HG03103 (cell line): ENCODE data around the gene FAM131C.

ENCODE experiments used
- ATAC-seq: cut with Tn5 transposase; IDR thresholded peaks from one replicate; pipeline ENCODE4 v1.9.1; 2021; ENCODE audit warnings: low read depth; ENCODE audit not compliant: unreplicated experiment

FAM131C gene

DNA sequence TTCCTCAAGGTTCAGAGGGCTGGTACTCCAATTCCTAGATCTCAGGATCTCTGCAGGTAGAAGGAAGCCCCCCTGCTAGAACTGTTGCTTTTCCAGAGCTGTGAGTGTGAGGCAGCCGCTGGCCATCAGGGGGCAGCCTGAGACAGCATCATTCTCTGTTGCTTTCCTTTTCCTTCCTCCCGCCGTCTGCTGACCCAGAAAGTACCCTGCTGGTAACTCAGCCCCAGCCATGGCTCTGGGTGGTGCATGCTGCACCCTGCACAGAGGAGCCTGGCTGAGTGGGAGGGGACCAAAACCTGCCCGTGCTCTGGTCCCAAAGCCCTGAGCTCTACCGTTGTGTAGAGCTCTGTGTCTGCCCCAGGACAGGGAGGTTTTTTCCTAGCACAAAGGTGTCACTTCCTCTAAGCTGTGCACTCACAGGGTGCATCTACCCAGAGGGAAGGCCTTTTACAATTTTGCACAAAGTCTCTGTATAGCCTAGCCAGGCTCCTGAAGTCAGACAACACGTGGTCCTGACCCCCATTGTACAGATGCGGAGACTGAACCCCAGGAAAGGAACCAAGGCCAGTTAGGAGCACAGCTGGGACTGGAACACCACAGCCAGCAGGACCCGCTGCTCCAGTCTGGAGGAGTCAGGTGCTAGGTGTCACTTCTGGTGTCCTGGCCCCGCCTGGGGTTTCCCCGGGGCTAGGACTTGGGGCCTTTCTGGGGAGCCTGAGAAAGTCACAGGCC lies 5.6 kb upstream of the FAM131C start:
- no peak for ATAC-seq

DNA sequence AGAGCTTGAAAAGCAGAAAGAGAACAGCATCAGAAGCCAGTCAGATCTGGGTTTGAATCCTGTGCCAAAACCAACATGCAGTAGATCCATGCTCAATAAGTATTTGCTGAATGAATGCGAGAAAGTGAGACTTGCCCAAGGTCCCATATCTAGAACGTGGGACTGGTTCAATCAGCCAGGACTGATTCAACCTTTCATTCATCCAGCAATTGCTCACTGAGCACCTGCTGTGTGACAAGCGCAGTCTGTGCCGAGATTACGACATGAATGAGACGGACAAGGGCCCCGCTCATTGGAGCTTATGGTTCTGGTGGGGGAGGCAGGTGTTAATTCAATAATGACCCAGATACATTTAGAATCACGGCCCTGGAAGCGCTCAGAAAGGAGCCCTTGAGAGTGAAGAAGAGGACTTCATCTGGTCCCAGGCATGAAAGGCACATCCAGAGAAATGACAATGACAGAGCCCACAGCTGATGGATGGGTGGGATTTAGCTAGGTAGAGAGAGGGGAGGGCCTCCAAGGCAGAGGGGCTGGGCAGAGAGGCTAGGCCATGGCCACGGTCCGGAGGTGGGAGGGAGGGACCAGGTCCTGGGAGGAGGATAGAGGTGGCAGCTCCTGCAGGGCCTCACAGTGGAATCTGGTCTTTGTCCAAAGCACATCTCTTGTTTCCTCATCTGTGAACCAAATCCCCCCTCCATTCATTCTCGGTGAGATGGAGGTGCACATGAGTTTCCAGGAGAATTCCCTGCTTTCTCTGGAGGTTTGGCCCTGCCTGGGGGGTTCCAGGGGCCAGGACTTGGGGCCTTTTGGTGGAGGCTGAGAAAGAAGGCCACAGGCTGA lies 4.2 kb upstream of the FAM131C start:
- no peak for ATAC-seq

- ATAC-seq = no peak
Observed at GRCh38 chr1:16076865-16077238, 3.4 kb upstream of the FAM131C start.

GRCh38 chr1:16076031-16076864 lies 2.8 kb upstream of the FAM131C start:
- ATAC-seq = no peak

DNA sequence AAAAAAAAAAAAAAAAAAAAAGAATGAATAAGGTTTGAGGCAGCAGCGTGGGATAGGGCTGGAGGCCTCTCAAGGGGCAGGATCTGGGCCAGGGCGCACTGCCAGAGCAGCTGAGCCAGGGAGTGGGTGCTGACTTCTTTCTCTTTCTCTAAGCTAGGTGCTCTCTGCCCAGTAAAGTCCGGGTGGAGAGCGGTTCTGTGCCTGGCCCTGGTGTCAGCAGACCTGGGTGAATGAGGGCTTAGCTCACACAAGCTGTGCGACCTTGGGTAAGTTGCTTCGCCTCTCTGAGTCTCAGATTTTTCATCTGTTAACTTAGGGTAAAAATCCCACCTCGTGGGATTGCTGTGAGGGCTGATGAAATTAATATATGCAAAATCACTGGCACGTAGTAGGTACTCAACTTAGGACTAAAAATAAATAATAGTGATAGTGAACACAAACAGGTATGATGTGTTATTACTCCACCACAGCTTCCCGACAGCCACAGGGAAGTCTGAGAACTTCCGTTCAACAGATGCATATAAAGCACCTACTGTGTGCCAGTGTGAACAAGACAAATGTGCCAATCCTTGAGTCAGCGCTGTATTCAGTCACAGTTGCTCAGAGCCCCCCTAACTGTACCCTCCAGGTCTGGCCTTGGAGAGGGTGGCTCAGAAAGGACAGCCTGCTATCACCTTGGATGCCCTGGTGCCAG lies 2.0 kb upstream of the FAM131C start:
- ATAC-seq = no peak

GRCh38 chr1:16074217-16074616 lies 766 bp upstream of the FAM131C start:
- no peak for ATAC-seq

DNA sequence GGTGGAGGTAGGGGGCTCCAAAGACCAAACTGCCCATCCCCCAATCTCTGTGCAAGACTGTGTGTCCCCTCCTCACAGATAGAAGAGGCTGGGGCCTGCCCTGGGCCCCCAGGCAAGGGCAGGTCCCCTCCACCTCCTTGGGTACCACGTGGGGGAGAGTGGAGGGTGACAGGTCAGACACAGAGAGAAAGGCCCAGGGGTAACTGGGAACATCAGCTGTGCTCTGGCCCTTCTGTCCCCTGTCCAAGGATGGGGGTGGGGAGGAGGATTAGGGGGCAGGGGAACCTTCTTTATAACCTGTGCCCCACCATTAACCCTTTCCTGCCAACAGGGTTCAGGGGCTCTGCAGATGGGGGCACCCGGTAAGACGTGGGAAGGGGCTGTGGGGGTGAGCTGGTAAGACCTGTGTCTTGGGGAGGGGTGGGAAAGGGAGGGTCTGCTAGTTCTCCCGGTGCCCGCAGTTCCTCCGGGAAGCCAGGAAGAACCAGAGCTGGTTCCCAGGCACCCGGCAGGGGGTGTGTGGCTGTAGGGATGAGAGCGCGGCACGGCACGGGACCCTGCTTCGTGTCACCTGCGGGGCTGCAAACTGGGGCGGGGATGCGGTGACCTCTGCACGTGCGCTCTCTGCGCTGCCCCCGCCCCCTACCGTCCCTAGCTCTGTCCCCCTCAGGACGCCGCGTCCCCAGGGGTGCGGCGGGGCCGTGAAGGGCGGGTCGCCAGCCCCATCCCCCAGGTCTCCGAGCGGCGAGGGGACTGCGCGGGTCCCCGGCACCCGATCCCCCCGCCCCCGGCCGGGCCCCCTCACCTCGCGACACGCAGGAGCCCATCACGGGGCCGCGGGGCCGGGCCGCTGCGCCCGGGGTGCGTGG lies 601 bp downstream of the FAM131C start:
- ATAC-seq = no peak

- ATAC-seq = no peak
Observed at GRCh38 chr1:16072095-16072494, 1.4 kb downstream of the FAM131C start.

DNA sequence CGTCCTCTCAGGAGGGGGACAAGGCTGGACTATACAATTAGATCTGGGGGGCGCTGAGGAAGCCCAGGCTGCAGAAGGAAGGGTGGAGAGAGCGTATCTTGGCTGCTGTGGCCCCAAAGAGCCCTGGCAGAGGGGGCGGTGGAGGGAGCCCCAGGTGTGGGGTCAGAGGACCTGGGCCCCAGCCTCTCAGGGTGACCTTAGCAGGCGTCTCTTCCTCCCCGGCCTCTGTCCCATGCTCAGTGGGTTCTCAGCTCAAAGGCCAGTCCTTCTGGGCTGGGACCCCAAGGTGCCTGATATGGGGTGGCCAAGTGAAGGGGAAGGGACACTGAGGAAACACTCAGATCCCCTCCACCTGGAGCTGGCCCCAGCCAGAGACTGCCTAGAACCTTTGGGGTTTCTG lies 1.8 kb downstream of the FAM131C start:
- ATAC-seq = no peak

GRCh38 chr1:16070640-16071355 lies 2.7 kb downstream of the FAM131C start:
- no peak for ATAC-seq

- ATAC-seq = no peak
Observed at GRCh38 chr1:16068356-16069270, 4.8 kb downstream of the FAM131C start.

DNA sequence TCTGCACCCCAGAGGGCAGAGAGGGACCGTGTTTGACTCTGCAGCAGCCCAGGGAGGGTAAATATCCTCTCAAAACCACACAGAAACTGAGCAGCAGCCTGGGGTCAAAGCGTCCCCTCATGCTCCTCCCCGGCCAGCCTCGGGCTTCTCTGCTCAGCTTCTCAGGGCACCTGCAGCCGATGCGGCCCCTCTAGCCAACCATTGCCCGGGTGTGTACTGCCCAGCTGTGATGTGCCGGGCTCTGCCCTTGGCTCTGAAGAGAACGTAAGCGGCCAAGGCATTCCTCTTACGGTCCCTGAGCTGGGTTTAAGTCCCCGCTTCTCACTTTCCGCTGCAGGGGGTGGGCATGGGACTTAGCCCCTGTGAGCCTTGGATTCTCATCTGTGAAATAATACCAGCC lies 5.5 kb downstream of the FAM131C start:
- no peak for ATAC-seq

DNA sequence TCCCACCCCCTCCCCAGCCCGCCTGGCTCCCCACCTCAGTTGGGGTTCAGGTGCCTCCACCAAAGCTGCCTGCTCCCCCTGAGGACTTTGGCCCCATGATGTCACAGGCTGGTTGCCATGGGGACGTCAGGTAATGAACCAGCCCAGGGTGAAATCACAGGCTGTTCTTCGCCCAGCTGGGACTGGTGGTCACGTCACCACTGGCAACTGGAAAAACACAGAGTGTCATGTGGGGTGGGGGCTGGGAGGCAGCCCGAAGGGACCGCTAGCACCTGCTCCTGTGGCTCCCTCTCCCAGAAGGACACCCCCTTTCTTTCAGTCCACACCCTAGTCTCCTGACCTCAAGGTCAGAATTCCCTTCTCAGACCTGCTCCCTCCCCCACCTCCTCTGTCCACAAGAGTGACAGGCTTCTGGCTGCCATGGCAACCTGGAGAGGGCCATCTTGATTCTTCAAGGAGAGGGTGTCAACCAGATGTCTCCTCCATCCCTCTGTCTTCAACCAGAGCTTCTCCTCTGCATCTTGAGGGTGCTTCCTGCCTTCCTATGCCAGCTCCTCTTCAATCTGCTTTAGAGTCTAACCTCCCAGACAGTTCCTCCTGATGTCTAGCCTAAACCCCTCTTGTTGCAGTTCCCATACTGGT lies 6.2 kb downstream of the FAM131C start:
- no peak for ATAC-seq

DNA sequence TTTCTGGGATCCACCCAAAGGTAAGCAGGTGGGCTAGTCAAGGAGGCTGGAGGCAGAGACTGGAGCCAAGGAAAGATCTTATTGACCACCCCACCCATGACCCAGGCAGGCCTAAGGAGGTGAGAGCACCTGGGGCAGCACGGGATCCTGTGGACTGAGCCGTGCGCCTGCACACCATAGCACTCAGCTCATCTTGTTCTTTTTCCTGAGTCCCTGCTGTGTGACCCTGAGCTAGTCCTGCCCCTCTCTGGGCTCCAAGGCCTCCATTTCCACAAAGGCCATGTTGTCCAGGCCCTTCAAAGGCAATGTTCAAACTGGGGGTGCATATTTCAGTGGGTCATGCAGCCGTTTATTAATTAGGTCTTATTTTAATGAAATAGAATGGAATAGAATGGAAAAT lies 7.2 kb downstream of the FAM131C start:
- ATAC-seq = no peak

DNA sequence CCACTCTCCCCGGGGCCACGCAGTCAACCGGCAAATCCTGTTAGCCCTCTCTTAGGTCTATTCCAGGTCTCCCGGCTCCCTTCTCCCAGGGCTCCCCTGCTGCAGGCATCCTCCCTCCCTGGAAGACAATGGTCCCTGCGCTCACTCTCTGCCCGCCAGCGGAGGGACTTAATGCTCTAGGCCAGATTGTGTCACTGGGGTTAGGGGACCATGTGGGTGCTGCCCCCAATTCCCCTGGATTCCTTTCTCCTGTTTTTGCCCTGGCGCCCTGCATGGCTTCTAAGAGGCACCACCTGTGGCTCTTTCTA lies 8.2 kb downstream of the FAM131C start:
- ATAC-seq = no peak

GRCh38 chr1:16064536-16065268 lies 8.7 kb downstream of the FAM131C start:
- ATAC-seq = no peak

DNA sequence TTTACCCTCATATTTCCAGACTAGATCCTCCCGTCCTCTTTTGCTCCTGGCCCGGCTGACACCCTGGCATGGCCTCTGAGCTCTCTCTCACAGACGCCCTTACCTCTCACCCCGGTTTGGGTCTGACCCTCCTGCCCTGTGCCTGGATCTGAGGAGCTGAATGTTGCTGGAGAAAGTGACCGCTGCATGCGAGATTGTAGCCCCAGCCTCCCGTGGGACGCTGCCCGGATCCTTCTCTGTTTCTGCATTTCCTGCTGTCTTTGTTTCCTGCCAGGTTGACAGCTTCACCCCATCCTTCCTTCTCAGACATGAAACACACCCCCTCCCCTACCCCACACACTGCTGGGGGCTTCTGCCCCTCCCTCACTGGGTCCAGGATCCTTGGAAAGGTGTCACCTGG lies 9.5 kb downstream of the FAM131C start:
- no peak for ATAC-seq
